Activated CD8-positive, alpha-beta T cell treated with anti-CD3 and anti-CD28 coated beads for 36 hours (primary cell): ENCODE measurements around the gene EIF4A2. TPM values are rescaled to one million over a fixed set of nuclear protein-coding genes. Genes with fewer than 3 reads are reported as not detected.

Experiments
- ATAC-seq: fragments of 200-7000 bp; cut with Tn5 transposase; one replicate; pipeline ENCODE4 v1.10.0; 2021; ENCODE audit warnings: mild to moderate bottlenecking, moderate library complexity
- CTCF ChIA-PET: fragments of 350-600 bp; sonication (Branson Sonifier 250); formaldehyde crosslinking; loops from one replicate; lab custom pipeline; 2021; ENCODE audit warnings: antibody characterized with exemption; lab: Charles Lee
- POLR2A ChIA-PET: fragments of 350-600 bp; sonication (Branson Sonifier 250); formaldehyde crosslinking; loops from one replicate; lab custom pipeline; 2021; ENCODE audit warnings: antibody characterized with exemption; lab: Charles Lee
- DNase-seq: peaks from one replicate; pipeline ENCODE4 v3.0.0-alpha.2; 2020
- H3K27ac Mint-ChIP-seq: one replicate; pipeline ENCODE4 v1.8.0; 2021; ENCODE audit warnings: mild to moderate bottlenecking, mixed read lengths
- H3K27me3 Mint-ChIP-seq: one replicate; pipeline ENCODE4 v1.8.0; 2021; ENCODE audit warnings: mixed read lengths
- H3K36me3 Mint-ChIP-seq: one replicate; pipeline ENCODE4 v1.8.0; 2021; ENCODE audit warnings: low read depth, mixed read lengths
- H3K4me1 Mint-ChIP-seq: one replicate; pipeline ENCODE4 v1.8.0; 2021; ENCODE audit warnings: low read depth, mixed read lengths
- H3K4me3 Mint-ChIP-seq: one replicate; pipeline ENCODE4 v1.8.0; 2021; ENCODE audit warnings: mild to moderate bottlenecking, moderate library complexity, mixed read lengths
- H3K9me3 Mint-ChIP-seq: one replicate; pipeline ENCODE4 v1.8.0; 2021; ENCODE audit warnings: mixed read lengths
- intact Hi-C: fragments of 100-400 bp; cut with micrococcal nuclease; formaldehyde crosslinking; loops from one replicate; pipeline ENCODE4 v1.10.0; 2022
- total RNA-seq, 2 experiments: library from RNA; stranded (reverse); gene quantifications; one replicate each; pipeline ENCODE4 v1.2.3, GENCODE V29; 2021
- TF ChIP-seq, protein P1 (sequence below): fragments of 200-600 bp; IDR thresholded peaks from one replicate; pipeline ENCODE4 v1.8.0; 2022; ENCODE audit warnings: antibody characterized with exemption, mild to moderate bottlenecking

The EIF4A2 gene
- total RNA-seq, 2 experiments from 2014 or later = 450 to 466 TPM

DNA sequence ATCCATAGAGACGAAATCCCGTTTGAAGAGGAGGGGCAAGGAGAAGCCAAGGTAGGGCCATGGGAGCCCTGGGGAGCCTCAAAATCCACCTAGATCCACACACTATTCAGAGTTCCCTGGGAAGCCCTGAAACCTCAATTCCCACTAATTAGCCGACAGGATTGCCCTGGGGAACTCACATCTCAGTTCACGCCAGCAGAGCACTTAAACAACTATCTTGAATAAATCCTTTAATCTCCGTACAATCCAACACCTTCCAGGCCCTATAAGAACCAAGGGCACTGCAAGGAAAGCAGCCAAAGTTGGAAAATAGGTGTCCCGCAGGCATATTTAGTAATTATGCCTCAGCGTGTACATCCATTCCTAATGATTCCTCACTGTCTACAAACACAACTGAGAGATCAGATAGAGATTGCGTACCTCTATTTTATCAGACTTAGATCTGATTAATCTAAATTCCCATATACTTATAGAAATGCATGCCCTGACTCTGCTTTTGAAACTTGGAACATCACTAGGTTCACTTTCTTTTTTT lies 25.6 kb upstream of the EIF4A2 start:
- ChIA-PET POLR2A (interaction anchor here (1.4 kb wide), 1 partner anchor 26 kb away, joined by 9 read pairs; the partner anchor contains the start of gene EIF4A2), CTCF (no interaction called here)
- peaks cover 6% of the 10 kb centered on the region for H3K36me3 Mint-ChIP-seq
- H3K4me1 Mint-ChIP-seq = peaks cover 10% of the 10 kb centered on the region
- no peak overlapping the region for H3K27ac Mint-ChIP-seq
- DNase-seq = no peak
- no peak for ATAC-seq
- H3K27me3 Mint-ChIP-seq = no peaks in the 10 kb centered on the region
- TF ChIP-seq, protein P1, sequence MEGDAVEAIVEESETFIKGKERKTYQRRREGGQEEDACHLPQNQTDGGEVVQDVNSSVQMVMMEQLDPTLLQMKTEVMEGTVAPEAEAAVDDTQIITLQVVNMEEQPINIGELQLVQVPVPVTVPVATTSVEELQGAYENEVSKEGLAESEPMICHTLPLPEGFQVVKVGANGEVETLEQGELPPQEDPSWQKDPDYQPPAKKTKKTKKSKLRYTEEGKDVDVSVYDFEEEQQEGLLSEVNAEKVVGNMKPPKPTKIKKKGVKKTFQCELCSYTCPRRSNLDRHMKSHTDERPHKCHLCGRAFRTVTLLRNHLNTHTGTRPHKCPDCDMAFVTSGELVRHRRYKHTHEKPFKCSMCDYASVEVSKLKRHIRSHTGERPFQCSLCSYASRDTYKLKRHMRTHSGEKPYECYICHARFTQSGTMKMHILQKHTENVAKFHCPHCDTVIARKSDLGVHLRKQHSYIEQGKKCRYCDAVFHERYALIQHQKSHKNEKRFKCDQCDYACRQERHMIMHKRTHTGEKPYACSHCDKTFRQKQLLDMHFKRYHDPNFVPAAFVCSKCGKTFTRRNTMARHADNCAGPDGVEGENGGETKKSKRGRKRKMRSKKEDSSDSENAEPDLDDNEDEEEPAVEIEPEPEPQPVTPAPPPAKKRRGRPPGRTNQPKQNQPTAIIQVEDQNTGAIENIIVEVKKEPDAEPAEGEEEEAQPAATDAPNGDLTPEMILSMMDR = no peak
- H3K9me3 Mint-ChIP-seq = no peaks in the 10 kb centered on the region
- H3K4me3 Mint-ChIP-seq = no peak overlapping the region
- intact Hi-C loops = no loop called here

DNA sequence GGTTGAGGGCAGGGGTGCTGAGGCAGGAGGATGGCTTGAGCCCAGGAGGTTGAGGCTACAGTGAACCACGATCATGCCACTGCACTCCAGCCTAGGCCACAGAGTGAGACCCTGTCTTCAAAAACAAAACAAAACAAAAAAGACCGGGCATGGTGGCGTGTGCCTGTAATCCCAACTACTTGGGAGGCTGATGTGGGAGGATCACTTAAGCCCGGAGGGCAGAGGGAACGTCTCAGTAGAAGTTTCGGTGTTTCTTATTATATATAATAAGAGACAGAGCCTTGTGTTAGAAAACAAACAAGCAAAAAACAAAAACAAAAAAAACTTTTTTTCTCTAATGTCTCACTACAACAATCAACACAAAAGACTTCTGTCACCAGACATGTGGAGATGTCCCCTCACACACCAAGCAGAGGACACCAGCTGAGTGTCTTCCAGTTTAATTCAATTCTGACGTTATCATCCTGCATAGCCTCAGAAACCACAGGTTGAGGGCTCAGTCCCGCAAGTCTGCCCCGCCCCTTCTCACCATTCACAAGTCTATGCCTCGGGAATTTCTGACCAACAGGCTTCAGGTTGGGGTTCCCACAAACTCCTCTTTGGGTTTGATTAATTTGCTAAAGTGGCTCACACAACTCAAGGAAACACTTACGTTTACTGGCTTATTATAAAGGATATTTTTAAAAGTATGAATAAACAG lies 24.0 kb upstream of the EIF4A2 start:
- H3K27me3 Mint-ChIP-seq = no peaks in the 10 kb centered on the region
- H3K4me3 Mint-ChIP-seq = no peak overlapping the region
- CTCF ChIA-PET = no interaction called here
- POLR2A ChIA-PET = no interaction called here
- TF ChIP-seq, protein P1 = no peak
- H3K9me3 Mint-ChIP-seq = no peaks in the 10 kb centered on the region
- intact Hi-C loops = no loop called here
- peaks cover 6% of the 10 kb centered on the region for H3K36me3 Mint-ChIP-seq
- peaks cover 4% of the 10 kb centered on the region for H3K4me1 Mint-ChIP-seq
- no peak for ATAC-seq
- H3K27ac Mint-ChIP-seq = no peak overlapping the region
- no peak for DNase-seq

DNA sequence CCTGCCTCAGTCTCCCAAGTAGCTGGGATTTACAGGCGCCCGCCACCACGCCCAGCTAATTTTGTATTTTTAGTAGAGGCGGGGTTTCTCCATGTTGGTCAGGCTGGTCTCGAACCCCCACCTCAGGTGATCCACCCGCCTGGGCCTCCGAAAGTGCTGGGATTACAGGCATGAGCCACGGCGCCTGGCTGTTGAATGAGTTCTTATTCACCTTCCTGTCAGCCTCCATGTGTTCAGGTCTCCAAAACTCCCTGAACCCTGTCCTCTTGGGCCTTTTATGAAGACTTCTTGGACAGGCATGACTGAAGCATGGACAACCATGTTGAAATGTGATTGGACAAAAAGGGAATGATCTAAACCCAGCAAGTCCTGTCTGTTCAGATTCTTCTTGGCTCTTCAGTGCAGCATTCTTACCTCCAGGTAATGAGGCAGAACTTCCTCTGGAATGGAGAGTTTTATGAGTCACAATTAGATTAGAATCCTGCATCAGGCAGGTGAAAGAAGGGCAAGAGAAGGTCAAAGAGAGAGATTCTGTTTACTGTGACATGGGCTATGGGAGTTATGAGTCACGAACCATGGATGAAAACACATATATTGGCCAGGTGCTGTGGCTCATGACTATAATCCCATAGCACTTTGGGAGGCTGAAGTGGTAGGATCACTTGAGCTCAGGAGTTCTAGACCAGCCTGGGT lies 23.1 kb upstream of the EIF4A2 start:
- Mint-ChIP-seq H3K9me3 (no peaks in the 10 kb centered on the region), H3K27ac (no peak overlapping the region), H3K4me1 (peaks cover 4% of the 10 kb centered on the region), H3K27me3 (no peaks in the 10 kb centered on the region), H3K4me3 (no peak overlapping the region), H3K36me3 (peaks cover 8% of the 10 kb centered on the region)
- CTCF ChIA-PET = no interaction called here
- POLR2A ChIA-PET = no interaction called here
- TF ChIP-seq, protein P1 = no peak
- intact Hi-C loops = no loop called here
- peak; percentile 66 for ATAC-seq
- no peak for DNase-seq

GRCh38 chr3:186760897-186761447 lies 22.4 kb upstream of the EIF4A2 start:
- Mint-ChIP-seq H3K4me1 (peaks cover 4% of the 10 kb centered on the region), H3K4me3 (no peak overlapping the region), H3K9me3 (no peaks in the 10 kb centered on the region), H3K27ac (no peak overlapping the region), H3K27me3 (no peaks in the 10 kb centered on the region), H3K36me3 (peaks cover 10% of the 10 kb centered on the region)
- ChIA-PET POLR2A (no interaction called here), CTCF (interaction anchor here (1.0 kb wide), 1 partner anchor 144 kb away, joined by 3 read pairs; no protein-coding TSS in a partner anchor)
- ATAC-seq (no peak), DNase-seq (no peak)
- intact Hi-C loops = no loop called here
- TF ChIP-seq, protein P1 = no peak
